Esophagus (tissue), 2 donors: Measurements from ENCODE around the gene RAB3IL1. TPM values are rescaled to one million over a fixed set of nuclear protein-coding genes. Genes with fewer than 3 reads are reported as not detected.

Experiments
- H3K27ac ChIP-seq, 2 donors: one replicate each; pipeline ENCODE4 v1.5.1; 2013; ENCODE audit warnings: low read depth in 2 of 2, mild to moderate bottlenecking in 2 of 2, inconsistent platforms in 1 of 2, low read length in 1 of 2, moderate library complexity in 1 of 2
- H3K27me3 ChIP-seq, 2 donors: one replicate each; pipeline ENCODE4 v1.6.1; 2013; ENCODE audit warnings: low read length in 2 of 2, control low read depth in 1 of 2, mild to moderate bottlenecking in 1 of 2; ENCODE audit not compliant: insufficient read depth in 2 of 2, control insufficient read depth in 1 of 2
- H3K36me3 ChIP-seq, 2 donors: one replicate each; pipeline ENCODE4 v1.6.1; 2013; ENCODE audit warnings: low read length in 1 of 2; ENCODE audit not compliant: control insufficient read depth in 2 of 2, insufficient read depth in 2 of 2
- H3K4me1 ChIP-seq, 2 donors: one replicate each; pipeline ENCODE4 v1.6.1; 2013; ENCODE audit warnings: low read length in 1 of 2; ENCODE audit not compliant: control insufficient read depth in 2 of 2, insufficient read depth in 2 of 2
- H3K4me3 ChIP-seq, 2 donors: one replicate each; pipeline ENCODE4 v1.5.1; 2013; ENCODE audit warnings: low read length in 2 of 2, mild to moderate bottlenecking in 2 of 2, low read depth in 1 of 2, moderate library complexity in 1 of 2
- H3K9me3 ChIP-seq, 2 donors: one replicate each; pipeline ENCODE4 v1.6.1; 2013; ENCODE audit warnings: mild to moderate bottlenecking in 2 of 2, low read depth in 1 of 2, low read length in 1 of 2, moderate library complexity in 1 of 2; ENCODE audit not compliant: control insufficient read depth in 2 of 2, insufficient read depth in 1 of 2
- WGBS, 2 donors: extraction: QIAGEN DNeasy Blood & Tissue Kit; methylation state at CpG; one replicate each; pipeline ENCODE4 v1.1.7; 2013; 5-methylcytosine and 5-hydroxymethylcytosine counted together
- polyA plus RNA-seq, 2 donors: library from polyadenylated mRNA; stranded (reverse); fragments of 200-250 nt; gene quantifications; one replicate each; pipeline ENCODE4 v1.2.3, GENCODE V29; 2013
- donor health status: healthy with polysubstance abuse.
- donor health status: Bipolar disorder and iron deficiency.

Gene RAB3IL1
- polyA plus RNA-seq, 2 donors = 1.4 to 2.1 TPM

DNA sequence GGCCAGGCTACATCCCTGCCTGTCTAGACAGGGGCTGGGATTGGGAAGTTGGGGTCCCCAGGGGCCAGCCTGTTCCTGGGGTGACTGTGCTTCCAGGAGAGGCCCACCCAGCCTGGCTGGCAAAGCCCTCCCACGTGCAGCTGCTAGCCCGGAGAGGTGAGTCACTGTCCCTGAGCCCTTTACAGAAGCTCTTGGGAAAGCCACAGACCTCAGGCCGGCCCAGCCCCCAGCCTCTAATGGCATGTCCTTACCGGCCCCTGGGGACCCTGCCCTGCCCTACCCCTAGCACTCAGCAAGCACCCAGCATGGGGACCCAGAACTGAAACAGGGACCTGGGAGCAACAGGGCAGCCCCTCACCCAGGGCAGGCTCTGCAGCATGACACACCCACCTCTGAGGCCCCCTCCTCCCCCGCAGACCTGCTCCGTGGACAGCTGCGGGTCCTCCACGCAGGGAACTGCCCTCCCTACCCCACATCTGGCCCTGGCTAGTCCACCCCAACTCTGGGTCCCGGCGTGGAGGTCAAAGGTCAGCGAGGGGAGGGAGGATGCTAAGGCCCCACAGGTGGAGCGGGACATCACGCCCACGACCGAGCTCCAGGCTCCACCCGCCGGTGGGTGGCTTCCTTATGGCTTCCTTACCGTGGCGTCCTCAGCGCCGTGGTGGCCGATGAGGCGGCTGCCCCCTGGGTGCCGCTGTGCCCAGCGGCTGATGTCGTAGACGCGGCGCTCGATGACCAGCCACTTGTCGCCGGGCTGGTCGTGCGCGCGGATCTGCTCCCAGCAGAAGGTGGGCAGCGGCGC is 26.6 kb downstream of the RAB3IL1 start:
- H3K27ac ChIP-seq = peak overlapping the region; percentile 75 to 78
- H3K9me3 ChIP-seq = peaks cover 0 to 5% of the 10 kb centered on the region in 2 donors
- peak overlapping the region; percentile 72 to 74 for H3K4me3 ChIP-seq
- no peaks in the 10 kb centered on the region for H3K36me3 ChIP-seq
- peaks cover 4 to 14% of the 10 kb centered on the region in 2 donors for H3K4me1 ChIP-seq
- no peaks in the 10 kb centered on the region for H3K27me3 ChIP-seq
- 1% methylated on average over 37 to 38 of the region's 38 CpGs for WGBS, 2 donors

DNA sequence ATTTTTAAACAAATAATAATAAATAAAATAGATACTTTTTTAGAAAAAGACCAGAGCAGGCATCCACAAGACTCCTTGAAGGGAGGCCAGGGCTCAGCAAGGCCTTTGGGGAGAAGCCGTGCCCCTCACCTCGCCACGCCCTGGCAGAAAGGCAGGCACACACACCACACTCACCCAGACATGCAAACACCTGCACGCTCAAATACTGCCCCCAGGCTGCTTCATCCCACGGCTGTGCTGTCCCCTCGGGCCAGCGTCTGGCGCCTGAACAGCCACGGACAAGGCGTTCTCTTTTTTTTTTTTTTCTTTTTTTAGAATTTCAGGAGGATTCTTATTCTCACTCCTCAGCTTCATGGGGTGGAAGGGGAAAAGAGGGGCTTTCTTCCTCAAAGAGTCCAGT is 27.5 kb downstream of the RAB3IL1 start:
- Histone ChIP-seq H3K9me3 (peaks cover 0 to 5% of the 10 kb centered on the region in 2 donors), H3K4me3 (no peak overlapping the region), H3K36me3 (no peaks in the 10 kb centered on the region), H3K4me1 (peaks cover 4 to 15% of the 10 kb centered on the region in 2 donors), H3K27ac (no peak overlapping the region), H3K27me3 (no peaks in the 10 kb centered on the region)
- 58 to 81% methylated on average over 10 of the region's 10 CpGs for WGBS, 2 donors

GRCh38 chr11:61888590-61888989 is 28.8 kb downstream of the RAB3IL1 start:
- Histone ChIP-seq H3K27me3 (no peaks in the 10 kb centered on the region), H3K4me1 (peaks cover 4 to 15% of the 10 kb centered on the region in 2 donors), H3K9me3 (peaks cover 0 to 5% of the 10 kb centered on the region in 2 donors), H3K27ac (peak overlapping the region; percentile 22 to 27), H3K4me3 (no peak overlapping the region), H3K36me3 (no peaks in the 10 kb centered on the region)
- WGBS, 2 donors = 90 to 92% methylated on average over 12 of the region's 12 CpGs

GRCh38 chr11:61887839-61888494 is 29.4 kb downstream of the RAB3IL1 start:
- no peaks in the 10 kb centered on the region for H3K27me3 ChIP-seq
- WGBS, 2 donors = 68 to 84% methylated on average over 7 of the region's 7 CpGs
- peaks cover 0 to 5% of the 10 kb centered on the region in 2 donors for H3K9me3 ChIP-seq
- no peaks in the 10 kb centered on the region for H3K36me3 ChIP-seq
- no peak overlapping the region for H3K4me3 ChIP-seq
- peak overlapping the region; percentile 22 to 27 for H3K27ac ChIP-seq
- peaks cover 4 to 15% of the 10 kb centered on the region in 2 donors for H3K4me1 ChIP-seq

GRCh38 chr11:61886643-61887042 is 30.7 kb downstream of the RAB3IL1 start:
- no peak overlapping the region for H3K4me3 ChIP-seq
- H3K4me1 ChIP-seq = peaks cover 4 to 15% of the 10 kb centered on the region in 2 donors
- 93 to 94% methylated on average over 3 of the region's 3 CpGs for WGBS, 2 donors
- peaks cover 0 to 5% of the 10 kb centered on the region in 2 donors for H3K9me3 ChIP-seq
- no peaks in the 10 kb centered on the region for H3K27me3 ChIP-seq
- no peaks in the 10 kb centered on the region for H3K36me3 ChIP-seq
- no peak overlapping the region for H3K27ac ChIP-seq

- 93 to 94% methylated on average over 13 of the region's 13 CpGs for WGBS, 2 donors
- H3K4me1 ChIP-seq = peaks cover 4 to 13% of the 10 kb centered on the region in 2 donors
- no peak overlapping the region for H3K27ac ChIP-seq
- no peaks in the 10 kb centered on the region for H3K36me3 ChIP-seq
- H3K27me3 ChIP-seq = no peaks in the 10 kb centered on the region
- H3K9me3 ChIP-seq = peaks cover 0 to 5% of the 10 kb centered on the region in 2 donors
- no peak overlapping the region for H3K4me3 ChIP-seq
Measured at GRCh38 chr11:61885784-61886580, 31.4 kb downstream of the RAB3IL1 start.

DNA sequence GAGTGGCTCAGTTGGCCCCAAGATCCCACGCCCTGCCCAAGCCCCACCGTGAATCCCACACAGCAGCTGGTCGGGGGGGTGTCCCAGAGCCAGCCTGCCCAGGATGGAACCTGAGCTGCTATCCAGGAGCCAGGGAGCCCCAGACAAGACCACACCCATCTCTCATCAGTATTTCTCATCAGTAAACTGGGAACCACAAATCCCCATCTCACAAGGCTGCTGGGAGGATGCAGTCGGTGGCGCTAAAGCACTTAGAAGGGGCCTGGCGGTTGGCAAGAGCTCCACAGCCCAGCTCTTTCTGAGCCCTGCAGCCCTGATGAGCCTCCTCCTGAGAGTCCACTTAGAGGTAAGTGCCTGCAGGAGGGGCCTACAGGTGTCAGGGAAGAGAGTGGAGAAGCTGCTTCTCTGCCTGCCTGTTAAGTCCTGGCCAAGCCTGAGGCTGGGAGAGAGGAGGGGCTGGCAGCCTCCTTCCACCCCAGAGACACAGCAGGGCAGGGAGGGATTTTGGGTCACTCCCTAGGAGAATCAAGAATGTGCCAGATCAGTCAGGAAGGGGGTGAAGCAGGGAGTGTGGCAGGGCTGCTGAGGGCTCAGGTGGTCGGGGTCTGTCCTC is 32.1 kb downstream of the RAB3IL1 start:
- peaks cover 0 to 5% of the 10 kb centered on the region in 2 donors for H3K9me3 ChIP-seq
- peaks cover 0 to 6% of the 10 kb centered on the region in 2 donors for H3K4me1 ChIP-seq
- H3K36me3 ChIP-seq = no peaks in the 10 kb centered on the region
- 87 to 92% methylated on average over 6 to 7 of the region's 7 CpGs for WGBS, 2 donors
- H3K4me3 ChIP-seq = no peak overlapping the region
- H3K27ac ChIP-seq = no peak overlapping the region
- no peaks in the 10 kb centered on the region for H3K27me3 ChIP-seq

GRCh38 chr11:61883947-61884346 is 33.4 kb downstream of the RAB3IL1 start:
- H3K27me3 ChIP-seq = no peaks in the 10 kb centered on the region
- peaks cover 0 to 2% of the 10 kb centered on the region in 2 donors for H3K36me3 ChIP-seq
- no peak overlapping the region for H3K27ac ChIP-seq
- H3K4me1 ChIP-seq = peaks cover 0 to 4% of the 10 kb centered on the region in 2 donors
- H3K4me3 ChIP-seq = no peak overlapping the region
- peaks cover 0 to 5% of the 10 kb centered on the region in 2 donors for H3K9me3 ChIP-seq
- 79 to 87% methylated on average over 5 of the region's 5 CpGs for WGBS, 2 donors

- Histone ChIP-seq H3K4me1 (peaks cover 0 to 2% of the 10 kb centered on the region in 2 donors), H3K27ac (no peak overlapping the region), H3K27me3 (no peaks in the 10 kb centered on the region), H3K9me3 (peaks cover 0 to 5% of the 10 kb centered on the region in 2 donors), H3K4me3 (no peak overlapping the region), H3K36me3 (peaks cover 0 to 2% of the 10 kb centered on the region in 2 donors)
- 82 to 86% methylated on average over 10 of the region's 10 CpGs for WGBS, 2 donors
Measured at GRCh38 chr11:61883327-61883726, 34.0 kb downstream of the RAB3IL1 start.
